NCI-H524 treated with DMSO at 0.1 percent for 48 hours (cell line): ENCODE measurements around the gene BET1.

Source experiments
- DNase-seq: peaks from one replicate; lab custom pipeline; 2025; lab: John Stamatoyannopoulos, UW

Gene BET1

GRCh38 chr7:94011714-94012353 lies 7.7 kb upstream of the BET1 start:
- no peak for DNase-seq

DNA sequence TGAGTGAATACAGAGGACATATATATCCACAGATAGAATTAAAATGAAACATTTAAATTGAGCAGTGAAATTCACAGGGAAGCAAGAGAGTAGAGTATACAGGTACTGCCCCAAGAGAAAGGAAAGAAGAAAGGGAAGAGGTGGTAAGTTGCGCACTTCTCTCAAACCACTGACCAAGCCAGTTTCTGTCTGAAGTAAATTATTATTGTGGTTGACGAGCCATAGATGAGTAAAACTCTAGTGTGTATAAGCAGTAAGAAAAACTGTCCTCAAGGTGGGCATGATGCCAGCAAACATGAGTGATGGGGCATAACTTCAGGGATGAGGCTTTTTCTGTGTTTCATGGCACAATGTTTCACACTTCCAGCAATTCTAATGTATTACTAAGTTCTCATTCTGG lies 4.4 kb upstream of the BET1 start:
- no peak for DNase-seq

GRCh38 chr7:94005753-94006152 lies 1.6 kb upstream of the BET1 start:
- DNase-seq: no peak

- no peak for DNase-seq
Measured at GRCh38 chr7:94003446-94004023, 620 bp downstream of the BET1 start.

GRCh38 chr7:94001396-94001795 lies 2.8 kb downstream of the BET1 start:
- no peak for DNase-seq

GRCh38 chr7:93997868-93998267 lies 6.3 kb downstream of the BET1 start:
- DNase-seq: no peak

DNA sequence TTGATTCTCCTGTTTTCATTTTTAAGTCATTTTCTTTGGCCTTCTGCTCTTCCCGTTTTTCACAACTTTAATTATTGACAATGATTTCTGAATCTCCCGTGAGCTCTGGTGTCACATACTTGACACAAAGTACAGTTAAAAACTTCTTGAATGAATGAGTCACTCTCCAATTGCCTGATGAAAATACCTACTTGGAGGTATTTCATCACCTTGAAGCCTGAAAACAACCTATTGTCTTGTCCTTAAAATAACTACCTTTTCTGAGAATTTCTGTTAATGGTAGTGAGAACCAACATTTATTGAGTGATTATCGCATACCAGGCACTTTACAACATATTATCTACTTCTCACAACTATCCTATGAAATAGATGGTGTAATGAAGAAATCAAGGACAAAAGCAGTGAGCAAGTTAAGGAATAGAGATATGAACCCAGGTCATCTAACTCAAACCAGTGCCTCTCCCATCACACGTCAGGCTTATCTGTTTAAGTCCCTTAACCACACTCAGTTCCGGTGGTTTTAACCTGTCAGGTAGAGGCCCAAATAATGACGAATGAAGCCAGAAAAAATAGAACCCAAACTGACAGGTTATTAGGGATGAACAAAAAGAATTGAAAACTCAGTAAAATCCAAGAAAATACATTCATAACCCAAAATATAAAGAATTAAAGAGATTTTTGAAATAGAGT lies 11.6 kb downstream of the BET1 start:
- DNase-seq: no peak

- no peak for DNase-seq
Measured at GRCh38 chr7:93987297-93987696, 16.9 kb downstream of the BET1 start.

DNA sequence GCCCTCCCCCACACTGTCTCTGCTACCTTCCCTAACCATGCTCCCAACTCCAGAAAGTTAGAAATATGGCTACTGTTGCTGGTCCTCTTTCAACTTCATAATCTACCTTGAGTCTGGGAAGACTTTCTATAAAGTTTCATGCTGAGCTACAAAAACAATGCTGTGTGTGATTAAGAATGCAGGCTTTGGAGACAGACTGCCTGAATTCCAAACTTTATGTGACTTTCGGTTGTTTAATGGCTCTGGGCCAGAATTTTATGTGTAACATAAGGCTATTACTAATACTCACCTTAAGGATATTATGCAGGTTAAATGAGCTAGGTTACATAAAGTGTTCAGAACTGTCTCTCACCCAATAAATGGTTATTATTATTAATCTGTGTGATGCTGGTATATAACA lies 19.1 kb downstream of the BET1 start:
- no peak for DNase-seq

GRCh38 chr7:93984024-93984423 lies 20.1 kb downstream of the BET1 start:
- DNase-seq: no peak

- no peak for DNase-seq
Measured at GRCh38 chr7:93981480-93981874, 22.7 kb downstream of the BET1 start.

GRCh38 chr7:93980744-93981479 lies 23.2 kb downstream of the BET1 start:
- no peak for DNase-seq

- no peak for DNase-seq
Measured at GRCh38 chr7:93977211-93977950, 26.8 kb downstream of the BET1 start.

DNA sequence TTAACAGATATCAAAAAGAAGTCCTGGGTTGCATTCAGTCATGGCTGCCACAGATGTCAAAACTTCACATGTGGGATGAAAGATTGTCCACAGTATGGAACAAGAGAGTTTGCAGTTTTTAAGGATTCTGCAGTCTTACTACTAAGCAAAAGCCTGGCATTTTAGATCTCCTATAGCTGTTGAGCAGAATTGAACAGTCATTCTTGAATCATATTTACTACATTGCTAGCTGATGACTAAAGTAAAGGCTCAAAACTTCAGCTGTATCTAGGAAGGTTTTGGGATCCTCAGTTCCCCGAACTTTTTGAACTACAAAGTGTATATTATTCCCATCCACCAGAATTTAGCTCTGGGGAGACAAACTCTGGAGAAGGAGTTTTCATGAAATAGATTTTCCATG lies 31.0 kb downstream of the BET1 start:
- DNase-seq: no peak

GRCh38 chr7:93972029-93972725 lies 32.0 kb downstream of the BET1 start:
- no peak for DNase-seq

DNA sequence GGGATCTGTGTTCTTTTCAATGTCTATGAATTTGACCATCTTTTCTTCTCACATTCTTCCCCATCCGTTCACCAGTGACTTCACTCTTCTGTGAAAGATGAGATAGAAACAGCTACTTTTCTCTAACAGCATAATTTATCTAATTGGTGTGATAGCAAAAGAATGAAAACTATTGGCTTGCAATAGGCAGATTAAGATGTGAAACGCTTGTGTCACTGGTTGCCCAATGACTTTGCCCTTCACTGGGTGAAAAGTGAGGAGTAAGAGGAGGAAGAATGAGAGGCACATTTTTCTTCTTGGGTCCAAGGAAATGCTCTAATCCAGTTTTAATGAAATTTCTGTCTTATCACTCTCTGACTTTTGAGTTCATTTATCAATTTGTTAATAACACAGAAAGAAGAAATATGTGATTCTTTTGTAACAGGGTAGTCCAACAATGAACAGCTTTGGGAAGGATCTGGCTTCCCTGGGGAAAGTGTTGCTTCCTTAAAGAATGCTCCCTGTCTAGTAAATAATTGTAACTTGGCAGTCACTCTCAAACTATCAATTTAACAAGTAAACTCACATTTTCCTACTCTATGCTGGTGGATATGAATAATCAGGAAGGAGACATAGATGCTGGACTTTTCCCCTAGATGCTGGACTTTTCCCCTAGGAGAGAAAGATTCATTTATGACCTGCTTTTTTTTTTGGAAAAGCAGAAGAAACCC lies 35.1 kb downstream of the BET1 start:
- DNase-seq: no peak

DNA sequence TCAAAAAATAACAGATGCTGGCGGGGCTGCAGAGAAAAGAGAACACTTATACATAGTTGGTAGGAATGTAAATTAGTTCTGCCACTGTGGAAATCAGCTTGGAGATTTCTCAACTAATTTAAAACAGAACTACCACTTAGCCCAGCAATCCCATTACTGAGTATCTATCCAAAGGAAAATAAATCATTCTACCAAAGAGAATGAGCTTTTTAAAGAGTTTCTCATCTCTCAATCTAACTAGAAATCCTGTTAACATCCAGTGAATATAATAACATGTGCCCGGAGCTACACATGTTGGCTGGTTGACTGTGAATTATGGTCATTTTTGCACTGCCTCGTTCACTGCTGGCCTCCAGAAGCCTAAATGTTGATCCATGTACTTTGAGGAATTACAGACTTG lies 39.3 kb downstream of the BET1 start:
- no peak for DNase-seq

DNA sequence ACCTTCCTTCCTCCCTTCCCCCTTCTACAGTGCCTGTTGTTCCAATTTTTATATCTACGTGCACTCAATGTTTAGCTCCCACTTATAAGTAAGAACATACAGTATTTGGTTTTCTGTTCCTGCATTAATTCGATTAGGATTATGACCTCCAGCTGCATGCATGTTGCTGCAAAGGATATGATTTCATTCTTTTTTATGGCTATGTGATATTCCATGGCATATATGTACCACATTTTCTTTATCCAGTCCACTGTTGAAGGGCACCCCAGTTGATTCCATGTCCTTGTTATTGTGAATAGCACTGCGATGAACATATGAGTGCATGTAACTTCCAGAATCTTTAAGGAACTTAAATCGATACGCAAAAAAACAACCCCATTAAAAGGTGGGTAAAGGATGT lies 39.9 kb downstream of the BET1 start:
- no peak for DNase-seq

DNA sequence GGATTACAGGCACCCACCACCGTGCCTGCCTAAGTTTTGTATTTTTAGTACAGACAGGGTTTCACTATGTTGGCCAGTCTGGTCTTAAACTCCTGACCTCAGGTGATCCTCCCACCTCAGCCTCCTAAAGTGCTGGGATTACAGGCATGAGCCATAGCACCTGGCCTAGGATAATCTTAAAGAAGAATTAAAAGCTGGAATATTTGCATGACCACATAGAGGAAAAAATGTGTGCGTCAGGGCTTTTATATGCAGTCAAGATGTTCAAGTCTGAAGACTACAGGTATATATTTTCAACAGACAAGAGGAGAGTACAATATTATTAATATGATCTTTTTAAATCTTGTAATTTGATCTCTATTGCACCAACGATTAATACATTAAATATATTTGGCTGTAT lies 43.2 kb downstream of the BET1 start:
- DNase-seq: no peak

GRCh38 chr7:93958651-93959050 lies 45.5 kb downstream of the BET1 start:
- no peak for DNase-seq

DNA sequence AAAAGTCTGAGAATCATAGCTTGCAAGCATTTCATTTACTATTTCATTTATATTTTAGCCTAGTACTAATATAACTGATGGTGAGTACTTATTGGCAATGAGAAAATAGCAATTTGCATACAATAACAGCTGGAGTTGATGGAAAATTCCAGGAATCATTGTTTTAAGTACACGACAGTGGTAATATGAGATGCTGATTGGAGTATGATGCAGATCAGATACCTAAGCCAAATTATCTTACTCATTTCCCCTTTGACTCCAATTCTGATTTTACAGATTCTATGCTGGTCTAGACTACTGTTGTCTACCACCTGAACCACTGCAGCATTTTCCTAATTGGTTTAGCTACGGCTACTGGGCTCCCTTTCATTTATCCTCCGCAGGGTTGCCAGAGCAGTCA lies 45.9 kb downstream of the BET1 start:
- no peak for DNase-seq
